ENCODE data around the gene ERV3-1.

DNA sequence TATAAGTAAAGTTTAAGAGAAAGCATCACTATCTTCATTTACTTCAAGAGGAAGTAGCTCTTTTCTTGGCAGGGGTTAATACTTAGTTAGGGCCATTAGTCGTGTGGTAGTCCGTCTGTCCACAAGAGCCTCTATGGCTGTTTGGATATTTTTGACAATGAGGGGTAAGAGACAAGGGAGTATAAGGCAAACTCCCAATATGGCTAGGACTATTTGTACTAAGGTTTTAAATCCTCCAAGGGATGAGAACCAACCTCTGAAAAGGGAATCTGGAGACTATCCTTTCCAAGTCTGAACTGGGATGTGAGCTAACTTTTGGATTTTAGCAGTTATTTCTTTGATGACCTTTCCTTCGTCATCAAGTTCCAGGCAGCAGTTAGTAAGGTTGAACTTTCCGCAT, 15.6 kb downstream of the ERV3-1 start, which contains the start of gene ZNF117:
- TF ChIP-seq CTCF (IDR thresholded peaks at IDR 0.05) (no peak), POLR2A (IDR thresholded peaks at IDR 0.05) (no peak), EP300 (IDR thresholded peaks at IDR 0.05) (no peak), POLR2AphosphoS5 (IDR thresholded peaks at IDR 0.05) (no peak)
